OCI-LY1 (cell line): Measurements from ENCODE around the gene PARD3.

ENCODE experiments used
- H2AFZ ChIP-seq: fragments of 200-600 bp; sonication (generic), shearing (Covaris generic); 2 replicates; pipeline ENCODE4 v1.6.0; 2014; ENCODE audit warnings: antibody characterized with exemption, mild to moderate bottlenecking, low read length
- H3F3A ChIP-seq: fragments of 200-600 bp; sonication (generic), shearing (Covaris generic); 2 replicates; pipeline ENCODE4 v1.6.0; 2014; ENCODE audit warnings: mild to moderate bottlenecking, antibody characterized with exemption, low read length, moderate library complexity; ENCODE audit not compliant: insufficient read depth
- H3K27ac ChIP-seq: fragments of 200-600 bp; sonication (generic); 2 replicates; pipeline ENCODE4 v1.5.1; 2014; ENCODE audit warnings: low read length, mixed run types, mild to moderate bottlenecking, low read depth; ENCODE audit not compliant: poor library complexity, severe bottlenecking
- H3K27me3 ChIP-seq: fragments of 200-600 bp; sonication (generic); 2 replicates; pipeline ENCODE4 v1.6.0; 2014; ENCODE audit warnings: antibody characterized with exemption, mild to moderate bottlenecking, low read length, moderate library complexity; ENCODE audit not compliant: insufficient read depth
- H3K36me3 ChIP-seq: fragments of 200-600 bp; sonication (generic); 2 replicates; pipeline ENCODE4 v1.6.1; 2014; ENCODE audit warnings: mild to moderate bottlenecking, antibody characterized with exemption, low read length, moderate library complexity, mixed read lengths; ENCODE audit not compliant: insufficient read depth
- H3K4me1 ChIP-seq: fragments of 200-600 bp; sonication (generic); 2 replicates; pipeline ENCODE4 v1.5.1; 2014; ENCODE audit warnings: mild to moderate bottlenecking, low read length, moderate library complexity; ENCODE audit not compliant: insufficient read depth, severe bottlenecking
- H3K4me2 ChIP-seq: fragments of 200-600 bp; sonication (generic), shearing (Covaris generic); 2 replicates; pipeline ENCODE4 v1.6.1; 2014; ENCODE audit warnings: low read length
- H3K4me3 ChIP-seq: fragments of 200-600 bp; sonication (generic); 2 replicates; pipeline ENCODE4 v1.5.1; 2014; ENCODE audit warnings: low read length, low read depth, mild to moderate bottlenecking, mixed read lengths; ENCODE audit not compliant: poor library complexity, severe bottlenecking
- H3K79me2 ChIP-seq: fragments of 200-600 bp; shearing (Covaris generic); 2 replicates; pipeline ENCODE4 v1.6.1; 2016; ENCODE audit warnings: mixed run types, low read length, mixed read lengths; ENCODE audit not compliant: insufficient read depth
- H3K9ac ChIP-seq: fragments of 200-600 bp; sonication (generic), shearing (Covaris generic); 2 replicates; pipeline ENCODE4 v1.6.1; 2014; ENCODE audit warnings: mild to moderate bottlenecking, low read length, mixed read lengths
- H3K9me2 ChIP-seq: fragments of 200-600 bp; sonication (generic), shearing (Covaris generic); 2 replicates; pipeline ENCODE4 v1.6.1; 2014; ENCODE audit warnings: low read depth, mild to moderate bottlenecking, low read length, mixed read lengths
- H3K9me3 ChIP-seq: fragments of 200-600 bp; shearing (Covaris generic); 2 replicates; pipeline ENCODE4 v1.6.1; 2014; ENCODE audit warnings: low read length, mixed read lengths
- H4K20me1 ChIP-seq: fragments of 200-600 bp; sonication (generic), shearing (Covaris generic); 2 replicates; pipeline ENCODE4 v1.6.0; 2016; ENCODE audit warnings: mild to moderate bottlenecking, low read length; ENCODE audit not compliant: insufficient read depth
- CTCF ChIP-seq: fragments of 200-600 bp; sonication (generic), shearing (Covaris generic); IDR thresholded peaks from 2 replicates; pipeline ENCODE4 v1.5.1; 2017; ENCODE audit warnings: mild to moderate bottlenecking, antibody characterized with exemption, low read length, moderate library complexity, mixed read lengths
- EZH2 ChIP-seq: fragments of 200-600 bp; sonication (generic), shearing (Covaris generic); IDR thresholded peaks from 2 replicates; pipeline ENCODE4 v1.8.0; 2017; ENCODE audit warnings: borderline replicate concordance, mixed run types, mild to moderate bottlenecking, antibody characterized with exemption, low read length, moderate library complexity, mixed read lengths

PARD3 gene

GRCh38 chr10:34191406-34191805 is 623.7 kb downstream of the PARD3 start:
- Histone ChIP-seq H3F3A (no peaks in the 10 kb centered on the region), H3K27me3 (no peaks in the 10 kb centered on the region), H3K9me3 (no peaks in the 10 kb centered on the region), H3K9ac (no peak overlapping the region), H3K4me1 (no peaks in the 10 kb centered on the region), H3K4me2 (no peak overlapping the region), H3K27ac (no peak overlapping the region), H4K20me1 (no peaks in the 10 kb centered on the region), H2AFZ (no peak overlapping the region), H3K36me3 (no peaks in the 10 kb centered on the region), H3K4me3 (no peak overlapping the region), H3K9me2 (no peaks in the 10 kb centered on the region), H3K79me2 (no peaks in the 10 kb centered on the region)
- TF ChIP-seq CTCF (no peak), EZH2 (no peak)

- H3K79me2 ChIP-seq = no peaks in the 10 kb centered on the region
- no peak for TF ChIP-seq EZH2
- no peak overlapping the region for H2AFZ ChIP-seq
- H3K36me3 ChIP-seq = no peaks in the 10 kb centered on the region
- no peak overlapping the region for H3K4me3 ChIP-seq
- H3K9ac ChIP-seq = no peak overlapping the region
- no peaks in the 10 kb centered on the region for H3K4me1 ChIP-seq
- H4K20me1 ChIP-seq = no peaks in the 10 kb centered on the region
- H3K9me3 ChIP-seq = no peaks in the 10 kb centered on the region
- H3F3A ChIP-seq = no peaks in the 10 kb centered on the region
- H3K9me2 ChIP-seq = no peaks in the 10 kb centered on the region
- H3K27ac ChIP-seq = no peak overlapping the region
- no peaks in the 10 kb centered on the region for H3K27me3 ChIP-seq
- H3K4me2 ChIP-seq = no peak overlapping the region
Observed at GRCh38 chr10:34190580-34190979, 624.5 kb downstream of the PARD3 start.

- TF ChIP-seq CTCF = no peak
- no peaks in the 10 kb centered on the region for H3K4me1 ChIP-seq
Observed at GRCh38 chr10:34189830-34190229, 625.3 kb downstream of the PARD3 start.

GRCh38 chr10:34188221-34188620 is 626.9 kb downstream of the PARD3 start:
- Histone ChIP-seq H3F3A (no peaks in the 10 kb centered on the region), H3K27ac (no peak overlapping the region), H2AFZ (no peak overlapping the region), H3K36me3 (no peaks in the 10 kb centered on the region), H3K27me3 (no peaks in the 10 kb centered on the region), H4K20me1 (no peaks in the 10 kb centered on the region), H3K79me2 (no peaks in the 10 kb centered on the region), H3K4me3 (no peak overlapping the region), H3K9me2 (no peaks in the 10 kb centered on the region), H3K4me1 (no peaks in the 10 kb centered on the region), H3K9ac (no peak overlapping the region), H3K9me3 (no peaks in the 10 kb centered on the region), H3K4me2 (no peak overlapping the region)
- no peak for TF ChIP-seq EZH2
- TF ChIP-seq CTCF = no peak

More at GRCh38 chr10:34189830-34190229, 625.3 kb downstream of the PARD3 start:
- Histone ChIP-seq H3K9me3 (no peaks in the 10 kb centered on the region), H3K9me2 (no peaks in the 10 kb centered on the region), H3K79me2 (no peaks in the 10 kb centered on the region), H3K4me3 (no peak overlapping the region), H3K4me2 (no peak overlapping the region), H3F3A (no peaks in the 10 kb centered on the region), H2AFZ (no peak overlapping the region), H3K27ac (no peak overlapping the region), H3K36me3 (no peaks in the 10 kb centered on the region), H3K27me3 (no peaks in the 10 kb centered on the region), H3K9ac (no peak overlapping the region), H4K20me1 (no peaks in the 10 kb centered on the region)
